HepG2 (cell line): ENCODE measurements around the gene DNMT3B. TPM values are rescaled to one million over a fixed set of nuclear protein-coding genes. Genes with fewer than 3 reads are reported as not detected.

Source experiments
- GATA4 ChIP-seq: sonication (generic); IDR thresholded peaks from 2 replicates; pipeline ENCODE4 v1.6.1; 2016; ENCODE audit warnings: antibody characterized with exemption, low read depth, borderline replicate concordance
- HNRNPH1 ChIP-seq: fragments of 200-400 bp; formaldehyde crosslinking; optimal IDR thresholded peaks from 2 replicates; pipeline ENCODE3; 2017; ENCODE audit warnings: mild to moderate bottlenecking, low read depth, low read length
- HNRNPL ChIP-seq: fragments of 200-400 bp; formaldehyde crosslinking; IDR thresholded peaks from 2 replicates; pipeline ENCODE4 v1.6.1; 2017; ENCODE audit warnings: mild to moderate bottlenecking, low read depth, low read length
- KDM2A ChIP-seq: sonication (generic); formaldehyde crosslinking; IDR thresholded peaks from 2 replicates; pipeline ENCODE4 v1.4.0; 2020; ENCODE audit warnings: low read depth, missing genetic modification reagents, borderline replicate concordance
- RARG ChIP-seq: sonication (generic); formaldehyde crosslinking; IDR thresholded peaks from 2 replicates; pipeline ENCODE4 v1.4.0; 2020; ENCODE audit warnings: low read depth, mild to moderate bottlenecking, missing genetic modification reagents
- SMARCC2 ChIP-seq: fragments of 450-650 bp; IDR thresholded peaks from 2 replicates; pipeline ENCODE4 v1.6.1; 2017; ENCODE audit warnings: antibody characterized with exemption, mild to moderate bottlenecking
- ZC3H13 ChIP-seq: sonication (generic); formaldehyde crosslinking; IDR thresholded peaks from 2 replicates; pipeline ENCODE4 v1.8.1; 2023; ENCODE audit warnings: mild to moderate bottlenecking, missing genetic modification reagents, moderate library complexity
- ZKSCAN5 ChIP-seq: sonication (generic); formaldehyde crosslinking; IDR thresholded peaks from 2 replicates; pipeline ENCODE4 v1.5.1; 2020; ENCODE audit warnings: mild to moderate bottlenecking, missing genetic modification reagents
- ZNF138 ChIP-seq: sonication (generic); formaldehyde crosslinking; IDR thresholded peaks from 2 replicates; pipeline ENCODE4 v1.5.0; 2020; ENCODE audit warnings: mild to moderate bottlenecking, low read depth, missing genetic modification reagents
- ZNF564 ChIP-seq: sonication (generic); formaldehyde crosslinking; IDR thresholded peaks from 2 replicates; pipeline ENCODE4 v1.8.1; 2023; ENCODE audit warnings: mild to moderate bottlenecking, missing genetic modification reagents
- polyA plus RNA-seq, 8 experiments: library from polyadenylated mRNA; depleted of rRNA in 3 of 8; stranded (reverse) in 7 of 8; unstranded in 1 of 8; fragments of >200 nt; fragmentation: Illumina TruSeq in 4 of 8; extraction: Trizol in 4 of 8; gene quantifications; 2 replicates each; pipeline versions ENCODE4 v1.2.1 to v1.2.3, GENCODE V29; 2011 to 2016; ENCODE audit warnings: low read depth in 4 of 8, missing spikeins in 1 of 8, mixed read lengths in 1 of 8; ENCODE audit not compliant: insufficient read depth in 1 of 8
- total RNA-seq, 5 experiments: library from RNA; depleted of rRNA; stranded (reverse); fragments of >200 nt; fragmentation: Illumina TruSeq; extraction: Trizol; gene quantifications; 2 replicates each; pipeline ENCODE4 v1.2.3, GENCODE V29; 2016; ENCODE audit warnings: low read depth in 1 of 5
- TF ChIP-seq, protein P1 (sequence below): fragments of 450-650 bp; IDR thresholded peaks from 2 replicates; pipeline ENCODE4 v1.6.1; 2017; ENCODE audit warnings: mild to moderate bottlenecking
- TF ChIP-seq, protein P2 (sequence below): sonication (generic); formaldehyde crosslinking; IDR thresholded peaks from 2 replicates; pipeline ENCODE4 v1.4.0; 2020; ENCODE audit warnings: missing genetic modification reagents
- TF ChIP-seq, protein P3 (sequence below): sonication (generic); formaldehyde crosslinking; conservative IDR thresholded peaks from 2 replicates; pipeline ENCODE4 v1.4.0; 2020; ENCODE audit warnings: missing genetic modification reagents
- TF ChIP-seq, protein P4 (sequence below): sonication (generic); formaldehyde crosslinking; IDR thresholded peaks from 2 replicates; pipeline ENCODE4 v1.4.0; 2020; ENCODE audit warnings: missing genetic modification reagents, borderline replicate concordance
- TF ChIP-seq, protein P5 (sequence below): sonication (generic); formaldehyde crosslinking; IDR thresholded peaks from 2 replicates; pipeline ENCODE4 v1.4.0; 2020; ENCODE audit warnings: mild to moderate bottlenecking, missing genetic modification reagents

DNMT3B gene
- total and polyA plus RNA-seq, 2 of the 13 experiments (the other 11 are each of a cell fraction or from before 2014, with no cell fraction given): 3.8 to 13.9 TPM

DNA sequence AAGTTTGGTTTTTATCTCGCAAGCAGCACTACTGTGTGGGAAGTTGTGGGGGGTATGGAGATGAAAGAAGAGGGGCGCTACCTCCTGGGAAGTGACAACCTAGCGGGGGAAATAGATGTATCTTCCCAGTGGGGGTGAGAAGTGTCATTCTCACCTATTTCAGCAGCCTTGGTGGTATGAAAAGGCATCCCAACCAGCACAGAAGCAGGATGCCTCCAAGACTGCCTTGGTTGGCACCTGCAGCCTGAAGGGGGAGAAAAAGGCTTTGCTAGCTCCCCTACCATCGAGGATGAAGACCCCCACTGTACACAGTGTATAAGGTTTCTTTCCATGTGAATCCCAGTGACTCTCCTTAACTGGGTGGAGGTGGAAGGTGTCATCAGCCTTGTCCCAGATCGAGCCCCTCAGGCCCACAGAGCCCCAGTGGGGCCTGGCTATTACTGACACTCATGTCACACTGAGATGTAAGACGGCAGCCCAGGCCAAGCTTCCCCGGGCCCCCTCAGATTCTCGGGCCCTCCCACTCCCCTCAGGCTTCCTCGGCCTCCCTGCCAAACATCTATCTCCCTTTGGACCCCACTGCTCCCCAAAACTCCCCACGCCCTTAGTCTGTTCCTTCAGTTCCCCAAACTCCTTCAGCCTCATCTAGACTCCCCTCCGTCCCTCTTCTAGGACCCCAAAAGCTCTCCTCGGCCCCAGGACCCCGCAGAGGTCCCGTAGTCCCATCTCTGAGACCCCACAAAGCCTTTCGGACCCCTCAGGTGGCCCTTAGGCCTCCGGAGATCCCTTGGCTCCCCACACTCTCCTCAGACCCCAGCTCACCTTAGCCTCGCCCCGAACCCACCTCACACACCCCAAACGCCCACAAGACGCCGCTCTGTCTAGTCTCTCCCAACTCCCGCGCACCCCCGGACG, 19.6 kb upstream of the DNMT3B start (continued):
- TF ChIP-seq, protein P1, sequence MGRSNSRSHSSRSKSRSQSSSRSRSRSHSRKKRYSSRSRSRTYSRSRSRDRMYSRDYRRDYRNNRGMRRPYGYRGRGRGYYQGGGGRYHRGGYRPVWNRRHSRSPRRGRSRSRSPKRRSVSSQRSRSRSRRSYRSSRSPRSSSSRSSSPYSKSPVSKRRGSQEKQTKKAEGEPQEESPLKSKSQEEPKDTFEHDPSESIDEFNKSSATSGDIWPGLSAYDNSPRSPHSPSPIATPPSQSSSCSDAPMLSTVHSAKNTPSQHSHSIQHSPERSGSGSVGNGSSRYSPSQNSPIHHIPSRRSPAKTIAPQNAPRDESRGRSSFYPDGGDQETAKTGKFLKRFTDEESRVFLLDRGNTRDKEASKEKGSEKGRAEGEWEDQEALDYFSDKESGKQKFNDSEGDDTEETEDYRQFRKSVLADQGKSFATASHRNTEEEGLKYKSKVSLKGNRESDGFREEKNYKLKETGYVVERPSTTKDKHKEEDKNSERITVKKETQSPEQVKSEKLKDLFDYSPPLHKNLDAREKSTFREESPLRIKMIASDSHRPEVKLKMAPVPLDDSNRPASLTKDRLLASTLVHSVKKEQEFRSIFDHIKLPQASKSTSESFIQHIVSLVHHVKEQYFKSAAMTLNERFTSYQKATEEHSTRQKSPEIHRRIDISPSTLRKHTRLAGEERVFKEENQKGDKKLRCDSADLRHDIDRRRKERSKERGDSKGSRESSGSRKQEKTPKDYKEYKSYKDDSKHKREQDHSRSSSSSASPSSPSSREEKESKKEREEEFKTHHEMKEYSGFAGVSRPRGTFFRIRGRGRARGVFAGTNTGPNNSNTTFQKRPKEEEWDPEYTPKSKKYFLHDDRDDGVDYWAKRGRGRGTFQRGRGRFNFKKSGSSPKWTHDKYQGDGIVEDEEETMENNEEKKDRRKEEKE: no peak
- TF ChIP-seq, protein P2, sequence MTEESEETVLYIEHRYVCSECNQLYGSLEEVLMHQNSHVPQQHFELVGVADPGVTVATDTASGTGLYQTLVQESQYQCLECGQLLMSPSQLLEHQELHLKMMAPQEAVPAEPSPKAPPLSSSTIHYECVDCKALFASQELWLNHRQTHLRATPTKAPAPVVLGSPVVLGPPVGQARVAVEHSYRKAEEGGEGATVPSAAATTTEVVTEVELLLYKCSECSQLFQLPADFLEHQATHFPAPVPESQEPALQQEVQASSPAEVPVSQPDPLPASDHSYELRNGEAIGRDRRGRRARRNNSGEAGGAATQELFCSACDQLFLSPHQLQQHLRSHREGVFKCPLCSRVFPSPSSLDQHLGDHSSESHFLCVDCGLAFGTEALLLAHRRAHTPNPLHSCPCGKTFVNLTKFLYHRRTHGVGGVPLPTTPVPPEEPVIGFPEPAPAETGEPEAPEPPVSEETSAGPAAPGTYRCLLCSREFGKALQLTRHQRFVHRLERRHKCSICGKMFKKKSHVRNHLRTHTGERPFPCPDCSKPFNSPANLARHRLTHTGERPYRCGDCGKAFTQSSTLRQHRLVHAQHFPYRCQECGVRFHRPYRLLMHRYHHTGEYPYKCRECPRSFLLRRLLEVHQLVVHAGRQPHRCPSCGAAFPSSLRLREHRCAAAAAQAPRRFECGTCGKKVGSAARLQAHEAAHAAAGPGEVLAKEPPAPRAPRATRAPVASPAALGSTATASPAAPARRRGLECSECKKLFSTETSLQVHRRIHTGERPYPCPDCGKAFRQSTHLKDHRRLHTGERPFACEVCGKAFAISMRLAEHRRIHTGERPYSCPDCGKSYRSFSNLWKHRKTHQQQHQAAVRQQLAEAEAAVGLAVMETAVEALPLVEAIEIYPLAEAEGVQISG (CRISPR knock-in tag): 0 out of 2 replicates have a peak, but pooled peaks have one; percentile 7
- TF ChIP-seq GATA4 (0 out of 2 replicates have a peak, but pooled peaks have one; percentile 17), ZC3H13 (CRISPR knock-in tag) (peak; percentile 42; the same call in 1 of the 2 replicates), ZKSCAN5 (CRISPR knock-in tag) (no peak), SMARCC2 (no peak), HNRNPH1 (no peak), ZNF138 (CRISPR knock-in tag) (no peak), RARG (CRISPR knock-in tag) (no peak), HNRNPL (no peak), ZNF564 (CRISPR knock-in tag) (no peak; the same call in 1 of the 2 replicates), KDM2A (CRISPR knock-in tag) (no peak)
- TF ChIP-seq, protein P3, sequence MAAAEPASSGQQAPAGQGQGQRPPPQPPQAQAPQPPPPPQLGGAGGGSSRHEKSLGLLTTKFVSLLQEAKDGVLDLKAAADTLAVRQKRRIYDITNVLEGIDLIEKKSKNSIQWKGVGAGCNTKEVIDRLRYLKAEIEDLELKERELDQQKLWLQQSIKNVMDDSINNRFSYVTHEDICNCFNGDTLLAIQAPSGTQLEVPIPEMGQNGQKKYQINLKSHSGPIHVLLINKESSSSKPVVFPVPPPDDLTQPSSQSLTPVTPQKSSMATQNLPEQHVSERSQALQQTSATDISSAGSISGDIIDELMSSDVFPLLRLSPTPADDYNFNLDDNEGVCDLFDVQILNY: no peak
- TF ChIP-seq, protein P4, sequence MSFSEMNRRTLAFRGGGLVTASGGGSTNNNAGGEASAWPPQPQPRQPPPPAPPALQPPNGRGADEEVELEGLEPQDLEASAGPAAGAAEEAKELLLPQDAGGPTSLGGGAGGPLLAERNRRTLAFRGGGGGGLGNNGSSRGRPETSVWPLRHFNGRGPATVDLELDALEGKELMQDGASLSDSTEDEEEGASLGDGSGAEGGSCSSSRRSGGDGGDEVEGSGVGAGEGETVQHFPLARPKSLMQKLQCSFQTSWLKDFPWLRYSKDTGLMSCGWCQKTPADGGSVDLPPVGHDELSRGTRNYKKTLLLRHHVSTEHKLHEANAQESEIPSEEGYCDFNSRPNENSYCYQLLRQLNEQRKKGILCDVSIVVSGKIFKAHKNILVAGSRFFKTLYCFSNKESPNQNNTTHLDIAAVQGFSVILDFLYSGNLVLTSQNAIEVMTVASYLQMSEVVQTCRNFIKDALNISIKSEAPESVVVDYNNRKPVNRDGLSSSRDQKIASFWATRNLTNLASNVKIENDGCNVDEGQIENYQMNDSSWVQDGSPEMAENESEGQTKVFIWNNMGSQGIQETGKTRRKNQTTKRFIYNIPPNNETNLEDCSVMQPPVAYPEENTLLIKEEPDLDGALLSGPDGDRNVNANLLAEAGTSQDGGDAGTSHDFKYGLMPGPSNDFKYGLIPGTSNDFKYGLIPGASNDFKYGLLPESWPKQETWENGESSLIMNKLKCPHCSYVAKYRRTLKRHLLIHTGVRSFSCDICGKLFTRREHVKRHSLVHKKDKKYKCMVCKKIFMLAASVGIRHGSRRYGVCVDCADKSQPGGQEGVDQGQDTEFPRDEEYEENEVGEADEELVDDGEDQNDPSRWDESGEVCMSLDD (CRISPR knock-in tag): peak; percentile 71
- TF ChIP-seq, protein P5, sequence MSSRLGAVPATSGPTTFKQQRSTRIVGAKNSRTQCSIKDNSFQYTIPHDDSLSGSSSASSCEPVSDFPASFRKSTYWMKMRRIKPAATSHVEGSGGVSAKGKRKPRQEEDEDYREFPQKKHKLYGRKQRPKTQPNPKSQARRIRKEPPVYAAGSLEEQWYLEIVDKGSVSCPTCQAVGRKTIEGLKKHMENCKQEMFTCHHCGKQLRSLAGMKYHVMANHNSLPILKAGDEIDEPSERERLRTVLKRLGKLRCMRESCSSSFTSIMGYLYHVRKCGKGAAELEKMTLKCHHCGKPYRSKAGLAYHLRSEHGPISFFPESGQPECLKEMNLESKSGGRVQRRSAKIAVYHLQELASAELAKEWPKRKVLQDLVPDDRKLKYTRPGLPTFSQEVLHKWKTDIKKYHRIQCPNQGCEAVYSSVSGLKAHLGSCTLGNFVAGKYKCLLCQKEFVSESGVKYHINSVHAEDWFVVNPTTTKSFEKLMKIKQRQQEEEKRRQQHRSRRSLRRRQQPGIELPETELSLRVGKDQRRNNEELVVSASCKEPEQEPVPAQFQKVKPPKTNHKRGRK (CRISPR knock-in tag): no peak
